ENCODE data around the gene PTPRD.

PTPRD gene

DNA sequence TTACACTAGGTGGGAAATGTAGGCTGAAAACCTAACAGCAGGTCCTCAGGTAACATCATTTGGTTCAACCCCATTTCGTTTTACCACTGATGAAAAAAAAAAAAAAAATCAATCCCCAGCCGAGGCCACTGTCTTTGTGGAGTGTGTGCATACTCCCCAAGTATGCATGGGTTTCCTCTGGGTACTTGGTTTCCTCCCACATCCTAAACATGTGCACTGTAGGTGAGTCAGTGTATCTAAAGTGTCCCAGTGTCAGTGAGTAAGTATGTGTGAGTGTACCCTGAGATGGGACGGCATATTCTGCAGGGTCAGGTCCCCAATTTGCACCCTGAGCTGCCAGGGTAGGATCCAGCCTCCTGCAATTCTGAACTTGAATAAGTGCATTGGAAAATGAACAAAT, 1846.7 kb downstream of the PTPRD start:
- no peaks in the 10 kb centered on the region for H4K20me1 ChIP-seq (ENCODE audit: control insufficient read depth, insufficient read depth, low read depth, low read length)
- no peak for TF ChIP-seq EZH2phosphoT487 (IDR thresholded peaks at IDR 0.05; ENCODE audit: borderline replicate concordance, low read length)
- TF ChIP-seq CTCF (IDR thresholded peaks at IDR 0.05; ENCODE audit: low read depth, low read length, poor library complexity, severe bottlenecking), result no peak
- no peaks in the 10 kb centered on the region for H3K9me3 ChIP-seq (ENCODE audit: control insufficient read depth, insufficient read depth, low read length)

GRCh38 chr9:8764051-8764450, 1848.8 kb downstream of the PTPRD start:
- Histone ChIP-seq H3K27ac (ENCODE audit: low read depth, low read length) (no peak overlapping the region), H3F3A (ENCODE audit: control insufficient read depth, insufficient read depth) (no peaks in the 10 kb centered on the region), H3K4me2 (ENCODE audit: low read length) (no peak overlapping the region), H3K4me1 (ENCODE audit: control insufficient read depth, low read length) (no peaks in the 10 kb centered on the region), H3K27me3 (ENCODE audit: control insufficient read depth, low read length) (no peaks in the 10 kb centered on the region), H3K4me3 (ENCODE audit: low read length) (no peak overlapping the region), H3K9me3 (ENCODE audit: control insufficient read depth, insufficient read depth, low read length) (no peaks in the 10 kb centered on the region), H4K20me1 (ENCODE audit: control insufficient read depth, insufficient read depth, low read depth, low read length) (no peaks in the 10 kb centered on the region), H3K79me2 (ENCODE audit: control insufficient read depth, low read length) (no peaks in the 10 kb centered on the region), H3K9me2 (replicated peaks; ENCODE audit: control insufficient read depth, low read length) (no peaks in the 10 kb centered on the region), H3K36me3 (ENCODE audit: control insufficient read depth, low read length) (no peaks in the 10 kb centered on the region)
- TF ChIP-seq EZH2phosphoT487 (IDR thresholded peaks at IDR 0.05; ENCODE audit: borderline replicate concordance, low read length) (no peak), CTCF (IDR thresholded peaks at IDR 0.05; ENCODE audit: low read depth, low read length, poor library complexity, severe bottlenecking) (no peak)

More for the DNA sequence above, 1846.7 kb downstream of the PTPRD start:
- Histone ChIP-seq H3K36me3 (ENCODE audit: control insufficient read depth, low read length) (no peaks in the 10 kb centered on the region), H3K4me2 (ENCODE audit: low read length) (no peak overlapping the region), H3F3A (ENCODE audit: control insufficient read depth, insufficient read depth) (no peaks in the 10 kb centered on the region), H3K4me1 (ENCODE audit: control insufficient read depth, low read length) (no peaks in the 10 kb centered on the region), H3K4me3 (ENCODE audit: low read length) (no peak overlapping the region), H3K27ac (ENCODE audit: low read depth, low read length) (no peak overlapping the region), H3K9me2 (replicated peaks; ENCODE audit: control insufficient read depth, low read length) (no peaks in the 10 kb centered on the region), H3K79me2 (ENCODE audit: control insufficient read depth, low read length) (no peaks in the 10 kb centered on the region), H3K27me3 (ENCODE audit: control insufficient read depth, low read length) (no peaks in the 10 kb centered on the region)

- H3K4me3 ChIP-seq (ENCODE audit: low read length), result no peak overlapping the region
- H3K79me2 ChIP-seq (ENCODE audit: control insufficient read depth, low read length), result no peaks in the 10 kb centered on the region
- TF ChIP-seq EZH2phosphoT487 (IDR thresholded peaks at IDR 0.05; ENCODE audit: borderline replicate concordance, low read length) (no peak), CTCF (IDR thresholded peaks at IDR 0.05; ENCODE audit: low read depth, low read length, poor library complexity, severe bottlenecking) (no peak)
- H3K27ac ChIP-seq (ENCODE audit: low read depth, low read length), result no peak overlapping the region
- no peaks in the 10 kb centered on the region for H3K36me3 ChIP-seq (ENCODE audit: control insufficient read depth, low read length)
- H4K20me1 ChIP-seq (ENCODE audit: control insufficient read depth, insufficient read depth, low read depth, low read length), result no peaks in the 10 kb centered on the region
- no peaks in the 10 kb centered on the region for H3K27me3 ChIP-seq (ENCODE audit: control insufficient read depth, low read length)
- H3F3A ChIP-seq (ENCODE audit: control insufficient read depth, insufficient read depth), result no peaks in the 10 kb centered on the region
- no peaks in the 10 kb centered on the region for H3K9me2 ChIP-seq (replicated peaks; ENCODE audit: control insufficient read depth, low read length)
- H3K4me1 ChIP-seq (ENCODE audit: control insufficient read depth, low read length), result no peaks in the 10 kb centered on the region
- no peaks in the 10 kb centered on the region for H3K9me3 ChIP-seq (ENCODE audit: control insufficient read depth, insufficient read depth, low read length)
- no peak overlapping the region for H3K4me2 ChIP-seq (ENCODE audit: low read length)
Measured at GRCh38 chr9:8762479-8763085, 1850.2 kb downstream of the PTPRD start.

All from DOHH2 (cell line).